ENCODE data around the gene LANCL2.
A peak's percentile ranks its signal among the peaks of the same experiment; 100 is the strongest.
"Not testable (repeated sequence)": the region's sequence is repeated elsewhere in the genome, so short reads cannot be mapped to it uniquely, and the experiment has no call there.

The LANCL2 gene

GRCh38 chr7:55409482-55410225 lies 44.5 kb downstream of the LANCL2 start:
- TF ChIP-seq, protein P1, sequence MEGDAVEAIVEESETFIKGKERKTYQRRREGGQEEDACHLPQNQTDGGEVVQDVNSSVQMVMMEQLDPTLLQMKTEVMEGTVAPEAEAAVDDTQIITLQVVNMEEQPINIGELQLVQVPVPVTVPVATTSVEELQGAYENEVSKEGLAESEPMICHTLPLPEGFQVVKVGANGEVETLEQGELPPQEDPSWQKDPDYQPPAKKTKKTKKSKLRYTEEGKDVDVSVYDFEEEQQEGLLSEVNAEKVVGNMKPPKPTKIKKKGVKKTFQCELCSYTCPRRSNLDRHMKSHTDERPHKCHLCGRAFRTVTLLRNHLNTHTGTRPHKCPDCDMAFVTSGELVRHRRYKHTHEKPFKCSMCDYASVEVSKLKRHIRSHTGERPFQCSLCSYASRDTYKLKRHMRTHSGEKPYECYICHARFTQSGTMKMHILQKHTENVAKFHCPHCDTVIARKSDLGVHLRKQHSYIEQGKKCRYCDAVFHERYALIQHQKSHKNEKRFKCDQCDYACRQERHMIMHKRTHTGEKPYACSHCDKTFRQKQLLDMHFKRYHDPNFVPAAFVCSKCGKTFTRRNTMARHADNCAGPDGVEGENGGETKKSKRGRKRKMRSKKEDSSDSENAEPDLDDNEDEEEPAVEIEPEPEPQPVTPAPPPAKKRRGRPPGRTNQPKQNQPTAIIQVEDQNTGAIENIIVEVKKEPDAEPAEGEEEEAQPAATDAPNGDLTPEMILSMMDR (IDR thresholded peaks at IDR 0.05; ENCODE audit: extremely low read depth, missing control alignments): no peak
- DNase-seq (ENCODE audit: low spot score): no peak

GRCh38 chr7:55410667-55411239 lies 45.6 kb downstream of the LANCL2 start:
- TF ChIP-seq, protein P1 (IDR thresholded peaks at IDR 0.05; ENCODE audit: extremely low read depth, missing control alignments): no peak
- DNase-seq (ENCODE audit: low spot score): no peak

DNA sequence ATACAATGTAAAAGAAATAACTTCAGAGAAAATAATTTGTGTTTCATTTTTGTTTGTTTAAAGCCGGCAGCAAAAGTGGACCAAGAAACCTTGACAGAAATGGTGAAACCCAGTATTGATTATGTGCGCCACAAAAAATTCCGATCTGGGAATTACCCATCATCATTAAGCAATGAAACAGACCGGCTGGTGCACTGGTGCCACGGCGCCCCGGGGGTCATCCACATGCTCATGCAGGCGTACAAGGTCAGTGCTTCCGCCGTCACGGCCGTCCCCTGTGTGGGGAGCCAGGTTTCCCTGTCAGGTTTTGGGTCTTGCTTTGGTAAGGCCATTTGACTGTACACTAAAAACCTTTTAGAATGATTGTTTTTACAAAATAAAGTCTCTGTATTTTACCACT lies 46.7 kb downstream of the LANCL2 start:
- TF ChIP-seq, protein P1 (IDR thresholded peaks at IDR 0.05; ENCODE audit: extremely low read depth, missing control alignments): no peak
- no peak for DNase-seq (ENCODE audit: low spot score)

GRCh38 chr7:55413442-55413841 lies 48.3 kb downstream of the LANCL2 start:
- TF ChIP-seq, protein P1 (IDR thresholded peaks at IDR 0.05; ENCODE audit: extremely low read depth, missing control alignments): no peak
- no peak for DNase-seq (ENCODE audit: low spot score)

DNA sequence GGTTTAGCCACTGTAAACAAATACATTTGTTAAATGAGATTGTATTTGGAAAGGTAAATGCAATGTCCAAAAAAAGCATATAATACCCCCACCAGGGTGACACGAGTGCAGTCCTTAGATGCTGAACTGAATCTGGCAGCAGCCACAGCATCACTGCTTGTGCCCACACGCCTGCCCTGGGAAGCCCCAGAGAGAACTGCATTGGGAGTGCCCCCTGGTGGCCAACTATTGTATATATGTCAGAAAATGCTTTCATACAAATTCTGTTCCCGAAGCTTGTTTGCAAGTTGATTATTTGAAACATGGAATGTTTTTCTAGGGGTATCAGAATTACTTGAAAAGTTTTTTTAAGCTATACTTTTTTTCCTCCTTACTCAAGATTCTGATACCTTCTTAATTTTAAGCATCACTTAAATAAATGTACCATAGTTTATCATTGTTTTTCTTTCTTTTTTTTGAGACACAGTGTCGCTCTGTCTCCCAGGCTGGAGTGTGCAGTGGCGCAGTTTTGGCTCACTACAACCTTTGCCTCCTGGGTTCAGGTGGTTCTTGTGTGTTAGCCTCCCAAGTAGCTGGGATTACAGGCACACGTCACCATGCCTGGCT lies 50.1 kb downstream of the LANCL2 start:
- TF ChIP-seq, protein P1 (IDR thresholded peaks at IDR 0.05; ENCODE audit: extremely low read depth, missing control alignments): peak; percentile 33
- DNase-seq (ENCODE audit: low spot score): peak; percentile 83

DNA sequence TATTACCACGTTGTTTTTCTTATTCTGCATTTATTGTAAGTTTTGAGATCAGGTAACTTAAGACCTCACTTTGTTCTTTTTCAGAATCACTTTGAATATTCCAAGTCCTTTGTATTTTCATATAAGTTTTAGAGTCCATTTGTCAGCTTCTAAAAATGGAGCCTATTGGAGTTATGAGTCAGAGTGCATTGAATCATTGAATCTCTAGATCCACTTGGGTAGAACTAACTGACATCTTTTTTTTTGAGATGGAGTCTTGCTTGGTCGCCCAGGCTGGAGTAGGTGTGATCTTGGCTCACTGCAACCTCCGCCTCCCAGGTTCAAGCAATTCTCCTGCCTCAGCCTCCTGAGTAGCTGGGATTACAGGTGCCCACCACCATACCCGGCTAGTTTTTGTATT lies 52.3 kb downstream of the LANCL2 start:
- not testable (repeated sequence) for DNase-seq (ENCODE audit: low spot score)

DNA sequence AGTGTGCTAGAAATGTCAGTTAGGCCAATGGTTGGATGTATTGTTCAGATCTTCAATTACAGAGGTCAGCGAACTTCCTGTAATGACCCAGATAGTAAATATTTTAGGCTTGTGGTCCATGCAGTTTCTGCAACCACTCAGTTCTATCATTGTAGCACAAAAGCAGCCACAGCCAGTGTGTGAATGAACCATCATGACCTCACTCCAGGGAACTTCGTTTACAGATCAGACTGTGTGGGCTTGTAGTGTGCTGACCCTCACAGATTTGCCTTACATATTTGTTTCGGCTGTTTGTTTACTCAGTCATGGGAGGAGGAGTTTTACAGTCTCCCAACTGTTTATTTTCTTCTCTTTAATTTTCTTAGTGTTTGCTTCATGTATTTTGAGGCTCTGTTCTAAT lies 55.4 kb downstream of the LANCL2 start:
- no peak for DNase-seq (ENCODE audit: low spot score)
- TF ChIP-seq, protein P1 (IDR thresholded peaks at IDR 0.05; ENCODE audit: extremely low read depth, missing control alignments): no peak

Data from GM20000 (cell line).